T-helper 17 cell (primary cell): Measurements from ENCODE around the gene CUX1. TPM values are rescaled to one million over a fixed set of nuclear protein-coding genes. Genes with fewer than 3 reads are reported as not detected.

Source experiments
- ATAC-seq: fragments of 150-1000 bp; cut with Tn5 transposase; 2 replicates; pipeline ENCODE4 v1.10.0; 2021; ENCODE audit warnings: mild to moderate bottlenecking, moderate library complexity
- DNase-seq, 3 donors: peaks; one replicate each; pipeline versions ENCODE4 v3.0.0 to v3.0.0-alpha.2; 2020 to 2021
- H3K9me3 ChIP-seq: one replicate; pipeline ENCODE4 v1.7.0; 2013; ENCODE audit warnings: low read length, mild to moderate bottlenecking; ENCODE audit not compliant: control insufficient read depth, poor library complexity, severe bottlenecking
- H3K27ac Mint-ChIP-seq: one replicate; pipeline ENCODE4 v1.8.0; 2022; ENCODE audit warnings: mild to moderate bottlenecking, moderate library complexity, mixed read lengths
- H3K27me3 Mint-ChIP-seq: one replicate; pipeline ENCODE4 v1.8.0; 2022; ENCODE audit warnings: mixed read lengths
- H3K36me3 Mint-ChIP-seq: one replicate; pipeline ENCODE4 v1.8.0; 2022; ENCODE audit warnings: low read depth, mixed read lengths
- H3K4me1 Mint-ChIP-seq: one replicate; pipeline ENCODE4 v1.8.0; 2022; ENCODE audit warnings: mild to moderate bottlenecking, mixed read lengths
- H3K4me3 Mint-ChIP-seq: one replicate; pipeline ENCODE4 v1.8.0; 2022; ENCODE audit warnings: mild to moderate bottlenecking, moderate library complexity, mixed read lengths
- total RNA-seq, 4 donors: library from RNA in 2 of 4; stranded (reverse) in 2 of 4; gene quantifications; one replicate each; pipeline ENCODE4 v1.2.3 and lab custom pipeline; 2022 to 2026

CUX1 gene
- total RNA-seq, 2 donors from 2014 or later, result 35.6 to 52.8 TPM

- Mint-ChIP-seq H3K27me3 (no peaks in the 10 kb centered on the region), H3K36me3 (peaks cover 5% of the 10 kb centered on the region), H3K4me3 (no peak overlapping the region), H3K27ac (no peak overlapping the region), H3K4me1 (no peaks in the 10 kb centered on the region)
- DNase-seq (no peak), ATAC-seq (no peak)
- H3K9me3 ChIP-seq, result no peaks in the 10 kb centered on the region
These were observed 427.2 kb downstream of the CUX1 start for GRCh38 chr7:102244601-102245000.

- Mint-ChIP-seq H3K27ac (no peak overlapping the region), H3K4me1 (peaks cover 4% of the 10 kb centered on the region), H3K36me3 (peaks cover 5% of the 10 kb centered on the region), H3K27me3 (no peaks in the 10 kb centered on the region), H3K4me3 (no peak overlapping the region)
- ATAC-seq (no peak), DNase-seq (no peak)
- no peaks in the 10 kb centered on the region for H3K9me3 ChIP-seq
These were observed 430.6 kb downstream of the CUX1 start for GRCh38 chr7:102248081-102248455.

GRCh38 chr7:102248456-102249395 lies 431.3 kb downstream of the CUX1 start:
- DNase-seq (no peak), ATAC-seq (no peak)
- Mint-ChIP-seq H3K4me3 (no peak overlapping the region), H3K36me3 (peaks cover 3% of the 10 kb centered on the region), H3K27ac (no peak overlapping the region), H3K4me1 (peaks cover 4% of the 10 kb centered on the region), H3K27me3 (no peaks in the 10 kb centered on the region)
- no peaks in the 10 kb centered on the region for H3K9me3 ChIP-seq

GRCh38 chr7:102251531-102252365 lies 434.3 kb downstream of the CUX1 start:
- peaks cover 3% of the 10 kb centered on the region for H3K36me3 Mint-ChIP-seq
- no peak for ATAC-seq
- H3K4me1 Mint-ChIP-seq, result peaks cover 4% of the 10 kb centered on the region
- peak overlapping the region; percentile 12 for H3K4me3 Mint-ChIP-seq
- no peaks in the 10 kb centered on the region for H3K9me3 ChIP-seq
- H3K27ac Mint-ChIP-seq, result no peak overlapping the region
- no peak for DNase-seq
- no peaks in the 10 kb centered on the region for H3K27me3 Mint-ChIP-seq

GRCh38 chr7:102252366-102252982 lies 435.0 kb downstream of the CUX1 start:
- DNase-seq, result no peak
- Mint-ChIP-seq H3K27ac (no peak overlapping the region), H3K4me1 (peaks cover 4% of the 10 kb centered on the region), H3K4me3 (peak overlapping the region; percentile 12), H3K36me3 (peaks cover 3% of the 10 kb centered on the region), H3K27me3 (no peaks in the 10 kb centered on the region)
- H3K9me3 ChIP-seq, result no peaks in the 10 kb centered on the region
- no peak for ATAC-seq

GRCh38 chr7:102253066-102253972 lies 435.9 kb downstream of the CUX1 start:
- no peak for ATAC-seq
- Mint-ChIP-seq H3K36me3 (peaks cover 3% of the 10 kb centered on the region), H3K4me3 (no peak overlapping the region), H3K4me1 (peaks cover 4% of the 10 kb centered on the region), H3K27me3 (no peaks in the 10 kb centered on the region), H3K27ac (no peak overlapping the region)
- H3K9me3 ChIP-seq, result no peaks in the 10 kb centered on the region
- DNase-seq, result no peak

GRCh38 chr7:102253973-102254370 lies 436.5 kb downstream of the CUX1 start:
- no peaks in the 10 kb centered on the region for H3K9me3 ChIP-seq
- DNase-seq (no peak), ATAC-seq (no peak)
- Mint-ChIP-seq H3K27me3 (no peaks in the 10 kb centered on the region), H3K36me3 (peaks cover 3% of the 10 kb centered on the region), H3K27ac (no peak overlapping the region), H3K4me3 (no peak overlapping the region), H3K4me1 (peaks cover 4% of the 10 kb centered on the region)

- Mint-ChIP-seq H3K36me3 (peaks cover 3% of the 10 kb centered on the region), H3K4me1 (peaks cover 4% of the 10 kb centered on the region), H3K4me3 (no peak overlapping the region), H3K27me3 (no peaks in the 10 kb centered on the region), H3K27ac (no peak overlapping the region)
- no peak for DNase-seq
- no peaks in the 10 kb centered on the region for H3K9me3 ChIP-seq
- no peak for ATAC-seq
These were observed 437.1 kb downstream of the CUX1 start for GRCh38 chr7:102254521-102254920.

GRCh38 chr7:102255501-102255900 lies 438.1 kb downstream of the CUX1 start:
- H3K27ac Mint-ChIP-seq, result no peak overlapping the region
- peaks cover under 1% of the 10 kb centered on the region for H3K36me3 Mint-ChIP-seq

GRCh38 chr7:102255916-102256315 lies 438.5 kb downstream of the CUX1 start:
- no peaks in the 10 kb centered on the region for H3K36me3 Mint-ChIP-seq
- no peak for ATAC-seq
- H3K4me3 Mint-ChIP-seq, result no peak overlapping the region
- H3K27me3 Mint-ChIP-seq, result no peaks in the 10 kb centered on the region
- H3K4me1 Mint-ChIP-seq, result no peaks in the 10 kb centered on the region
- no peak for DNase-seq
- H3K27ac Mint-ChIP-seq, result no peak overlapping the region
- no peaks in the 10 kb centered on the region for H3K9me3 ChIP-seq

More at GRCh38 chr7:102255501-102255900, 438.1 kb downstream of the CUX1 start:
- H3K9me3 ChIP-seq, result no peaks in the 10 kb centered on the region
- no peak for DNase-seq
- no peak overlapping the region for H3K4me3 Mint-ChIP-seq
- ATAC-seq, result no peak
- H3K27me3 Mint-ChIP-seq, result no peaks in the 10 kb centered on the region
- H3K4me1 Mint-ChIP-seq, result no peaks in the 10 kb centered on the region

GRCh38 chr7:102258073-102258748 lies 440.8 kb downstream of the CUX1 start:
- ATAC-seq (no peak), DNase-seq (no peak)
- H3K9me3 ChIP-seq, result no peaks in the 10 kb centered on the region
- Mint-ChIP-seq H3K27me3 (no peaks in the 10 kb centered on the region), H3K4me3 (peak overlapping the region; percentile 26), H3K36me3 (no peaks in the 10 kb centered on the region), H3K4me1 (peaks cover 2% of the 10 kb centered on the region), H3K27ac (no peak overlapping the region)

GRCh38 chr7:102258749-102259107 lies 441.3 kb downstream of the CUX1 start:
- Mint-ChIP-seq H3K4me3 (peak overlapping the region; percentile 26), H3K4me1 (peaks cover 2% of the 10 kb centered on the region), H3K27me3 (no peaks in the 10 kb centered on the region), H3K36me3 (no peaks in the 10 kb centered on the region), H3K27ac (no peak overlapping the region)
- ATAC-seq, result no peak
- DNase-seq, result no peak
- H3K9me3 ChIP-seq, result no peaks in the 10 kb centered on the region
